ENCODE data around the gene PRDM16. TPM values are rescaled to one million over a fixed set of nuclear protein-coding genes. Genes with fewer than 3 reads are reported as not detected.

Gene PRDM16
- total and polyA plus RNA-seq, 2 experiments from 2014 or later, result 0.14 to 0.16 TPM

DNA sequence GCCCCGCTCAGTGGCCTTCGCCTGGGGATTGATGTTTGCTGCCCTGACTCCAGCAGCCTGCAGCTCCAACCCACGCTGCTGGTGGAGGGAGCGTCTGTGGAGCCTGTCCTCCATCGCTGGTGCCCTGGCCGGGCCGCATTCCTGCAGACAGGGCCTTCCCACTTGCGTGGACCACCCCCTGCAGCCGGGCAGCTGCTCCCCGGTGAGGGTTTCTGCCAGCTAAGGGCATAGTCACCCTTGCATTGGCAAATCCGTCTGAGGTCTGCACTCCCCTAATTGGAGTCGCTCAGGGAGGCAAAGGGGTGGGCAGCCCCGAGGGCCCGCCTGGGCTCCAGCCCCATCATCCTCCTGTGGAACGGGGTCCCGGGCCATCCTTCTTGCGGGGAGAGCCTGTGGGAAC is 43.5 kb downstream of the PRDM16 start (continued):
- TF ChIP-seq ZNF331 (CRISPR knock-in tag; IDR thresholded peaks at IDR 0.05; ENCODE audit: low read depth), result no peak
- TF ChIP-seq, protein P1, sequence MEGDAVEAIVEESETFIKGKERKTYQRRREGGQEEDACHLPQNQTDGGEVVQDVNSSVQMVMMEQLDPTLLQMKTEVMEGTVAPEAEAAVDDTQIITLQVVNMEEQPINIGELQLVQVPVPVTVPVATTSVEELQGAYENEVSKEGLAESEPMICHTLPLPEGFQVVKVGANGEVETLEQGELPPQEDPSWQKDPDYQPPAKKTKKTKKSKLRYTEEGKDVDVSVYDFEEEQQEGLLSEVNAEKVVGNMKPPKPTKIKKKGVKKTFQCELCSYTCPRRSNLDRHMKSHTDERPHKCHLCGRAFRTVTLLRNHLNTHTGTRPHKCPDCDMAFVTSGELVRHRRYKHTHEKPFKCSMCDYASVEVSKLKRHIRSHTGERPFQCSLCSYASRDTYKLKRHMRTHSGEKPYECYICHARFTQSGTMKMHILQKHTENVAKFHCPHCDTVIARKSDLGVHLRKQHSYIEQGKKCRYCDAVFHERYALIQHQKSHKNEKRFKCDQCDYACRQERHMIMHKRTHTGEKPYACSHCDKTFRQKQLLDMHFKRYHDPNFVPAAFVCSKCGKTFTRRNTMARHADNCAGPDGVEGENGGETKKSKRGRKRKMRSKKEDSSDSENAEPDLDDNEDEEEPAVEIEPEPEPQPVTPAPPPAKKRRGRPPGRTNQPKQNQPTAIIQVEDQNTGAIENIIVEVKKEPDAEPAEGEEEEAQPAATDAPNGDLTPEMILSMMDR (conservative IDR thresholded peaks at IDR 0.05; ENCODE audit: low read depth in 2 of 2), result no peak
- no peak for TF ChIP-seq STAT1 (IDR thresholded peaks at IDR 0.05; ENCODE audit: unreplicated experiment)
- TF ChIP-seq CREB1 (CRISPR knock-in tag; IDR thresholded peaks at IDR 0.05; ENCODE audit: low read depth), result no peak
- TF ChIP-seq POLR2AphosphoS5 (IDR thresholded peaks at IDR 0.05; ENCODE audit: low read depth), result no peak
- TF ChIP-seq ZNF114 (CRISPR knock-in tag; IDR thresholded peaks at IDR 0.05), result no peak
- no peak for TF ChIP-seq EZH2phosphoT487 (IDR thresholded peaks at IDR 0.05; ENCODE audit: unreplicated experiment)
- TF ChIP-seq JUNB (IDR thresholded peaks at IDR 0.05; ENCODE audit: unreplicated experiment), result no peak

DNA sequence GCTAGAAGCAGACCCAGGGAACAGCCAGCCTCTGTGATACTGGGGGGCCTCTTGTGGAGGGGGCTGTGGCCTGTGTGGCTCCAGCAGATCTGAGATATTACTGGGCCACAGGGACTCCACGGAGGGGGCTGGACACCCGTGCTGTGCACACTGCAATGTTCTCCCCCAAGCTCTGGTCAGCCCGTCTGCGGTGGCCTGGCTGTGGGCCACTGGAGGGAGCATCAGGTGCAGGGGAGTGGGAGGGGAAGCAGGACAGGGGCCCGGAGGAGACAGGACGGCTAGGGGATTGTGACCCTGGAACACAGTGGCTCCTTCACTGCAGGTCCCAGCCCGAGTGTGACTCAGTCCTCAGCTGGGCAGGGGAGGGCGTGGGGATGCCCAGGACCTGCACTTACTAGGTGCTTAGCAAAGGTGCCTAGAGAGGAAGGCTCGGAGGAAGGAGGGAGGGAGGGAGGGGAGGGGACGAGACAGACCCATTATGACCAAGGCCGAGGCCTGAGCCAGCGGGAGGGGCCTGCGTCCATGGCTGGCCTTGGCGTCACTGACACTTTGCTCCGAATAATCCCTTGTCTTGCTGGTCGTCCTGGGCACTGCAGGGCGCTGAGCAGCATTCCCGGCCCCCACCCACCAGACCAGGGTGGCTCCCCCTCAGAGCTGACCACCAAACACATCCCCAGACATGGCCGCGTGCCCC is 44.2 kb downstream of the PRDM16 start:
- Histone ChIP-seq H3K27ac (ENCODE audit: low read depth) (no peak overlapping the region), H3K79me2 (replicated peaks; ENCODE audit: insufficient read depth) (no peaks in the 10 kb centered on the region), H3K4me2 (no peak overlapping the region), H3K27me3 (ENCODE audit: insufficient read depth) (no peaks in the 10 kb centered on the region), H2AFZ (no peak overlapping the region), H3K9me2 (ENCODE audit: insufficient read depth) (no peaks in the 10 kb centered on the region), H3K36me3 (ENCODE audit: insufficient read depth) (no peaks in the 10 kb centered on the region), H3K4me3 (no peak overlapping the region), H3F3A (replicated peaks; ENCODE audit: low read depth) (no peaks in the 10 kb centered on the region; the same call in 1 of the 2 replicates), H3K4me1 (ENCODE audit: insufficient read depth) (no peaks in the 10 kb centered on the region), H4K20me1 (replicated peaks; ENCODE audit: insufficient read depth) (no peaks in the 10 kb centered on the region)
- peaks cover 3% of the 10 kb centered on the region for H3K27me3 Mint-ChIP-seq (ENCODE audit: insufficient read depth, low read depth, poor library complexity)
- H3K4me3 Mint-ChIP-seq, result no peak overlapping the region
- DNase-seq (ENCODE audit: low spot score) (no peak), ATAC-seq (peak; percentile 21; the same call in 1 of the 3 replicates)
- peaks cover 3% of the 10 kb centered on the region for H3K9me3 Mint-ChIP-seq
- no peaks in the 10 kb centered on the region for H3K36me3 Mint-ChIP-seq (ENCODE audit: low read depth)
- H3K4me1 Mint-ChIP-seq, result no peaks in the 10 kb centered on the region
- no peak overlapping the region for H3K27ac Mint-ChIP-seq
- no peak for TF ChIP-seq NANOG (IDR thresholded peaks at IDR 0.05; ENCODE audit: borderline replicate concordance)
- TF ChIP-seq, protein P2, sequence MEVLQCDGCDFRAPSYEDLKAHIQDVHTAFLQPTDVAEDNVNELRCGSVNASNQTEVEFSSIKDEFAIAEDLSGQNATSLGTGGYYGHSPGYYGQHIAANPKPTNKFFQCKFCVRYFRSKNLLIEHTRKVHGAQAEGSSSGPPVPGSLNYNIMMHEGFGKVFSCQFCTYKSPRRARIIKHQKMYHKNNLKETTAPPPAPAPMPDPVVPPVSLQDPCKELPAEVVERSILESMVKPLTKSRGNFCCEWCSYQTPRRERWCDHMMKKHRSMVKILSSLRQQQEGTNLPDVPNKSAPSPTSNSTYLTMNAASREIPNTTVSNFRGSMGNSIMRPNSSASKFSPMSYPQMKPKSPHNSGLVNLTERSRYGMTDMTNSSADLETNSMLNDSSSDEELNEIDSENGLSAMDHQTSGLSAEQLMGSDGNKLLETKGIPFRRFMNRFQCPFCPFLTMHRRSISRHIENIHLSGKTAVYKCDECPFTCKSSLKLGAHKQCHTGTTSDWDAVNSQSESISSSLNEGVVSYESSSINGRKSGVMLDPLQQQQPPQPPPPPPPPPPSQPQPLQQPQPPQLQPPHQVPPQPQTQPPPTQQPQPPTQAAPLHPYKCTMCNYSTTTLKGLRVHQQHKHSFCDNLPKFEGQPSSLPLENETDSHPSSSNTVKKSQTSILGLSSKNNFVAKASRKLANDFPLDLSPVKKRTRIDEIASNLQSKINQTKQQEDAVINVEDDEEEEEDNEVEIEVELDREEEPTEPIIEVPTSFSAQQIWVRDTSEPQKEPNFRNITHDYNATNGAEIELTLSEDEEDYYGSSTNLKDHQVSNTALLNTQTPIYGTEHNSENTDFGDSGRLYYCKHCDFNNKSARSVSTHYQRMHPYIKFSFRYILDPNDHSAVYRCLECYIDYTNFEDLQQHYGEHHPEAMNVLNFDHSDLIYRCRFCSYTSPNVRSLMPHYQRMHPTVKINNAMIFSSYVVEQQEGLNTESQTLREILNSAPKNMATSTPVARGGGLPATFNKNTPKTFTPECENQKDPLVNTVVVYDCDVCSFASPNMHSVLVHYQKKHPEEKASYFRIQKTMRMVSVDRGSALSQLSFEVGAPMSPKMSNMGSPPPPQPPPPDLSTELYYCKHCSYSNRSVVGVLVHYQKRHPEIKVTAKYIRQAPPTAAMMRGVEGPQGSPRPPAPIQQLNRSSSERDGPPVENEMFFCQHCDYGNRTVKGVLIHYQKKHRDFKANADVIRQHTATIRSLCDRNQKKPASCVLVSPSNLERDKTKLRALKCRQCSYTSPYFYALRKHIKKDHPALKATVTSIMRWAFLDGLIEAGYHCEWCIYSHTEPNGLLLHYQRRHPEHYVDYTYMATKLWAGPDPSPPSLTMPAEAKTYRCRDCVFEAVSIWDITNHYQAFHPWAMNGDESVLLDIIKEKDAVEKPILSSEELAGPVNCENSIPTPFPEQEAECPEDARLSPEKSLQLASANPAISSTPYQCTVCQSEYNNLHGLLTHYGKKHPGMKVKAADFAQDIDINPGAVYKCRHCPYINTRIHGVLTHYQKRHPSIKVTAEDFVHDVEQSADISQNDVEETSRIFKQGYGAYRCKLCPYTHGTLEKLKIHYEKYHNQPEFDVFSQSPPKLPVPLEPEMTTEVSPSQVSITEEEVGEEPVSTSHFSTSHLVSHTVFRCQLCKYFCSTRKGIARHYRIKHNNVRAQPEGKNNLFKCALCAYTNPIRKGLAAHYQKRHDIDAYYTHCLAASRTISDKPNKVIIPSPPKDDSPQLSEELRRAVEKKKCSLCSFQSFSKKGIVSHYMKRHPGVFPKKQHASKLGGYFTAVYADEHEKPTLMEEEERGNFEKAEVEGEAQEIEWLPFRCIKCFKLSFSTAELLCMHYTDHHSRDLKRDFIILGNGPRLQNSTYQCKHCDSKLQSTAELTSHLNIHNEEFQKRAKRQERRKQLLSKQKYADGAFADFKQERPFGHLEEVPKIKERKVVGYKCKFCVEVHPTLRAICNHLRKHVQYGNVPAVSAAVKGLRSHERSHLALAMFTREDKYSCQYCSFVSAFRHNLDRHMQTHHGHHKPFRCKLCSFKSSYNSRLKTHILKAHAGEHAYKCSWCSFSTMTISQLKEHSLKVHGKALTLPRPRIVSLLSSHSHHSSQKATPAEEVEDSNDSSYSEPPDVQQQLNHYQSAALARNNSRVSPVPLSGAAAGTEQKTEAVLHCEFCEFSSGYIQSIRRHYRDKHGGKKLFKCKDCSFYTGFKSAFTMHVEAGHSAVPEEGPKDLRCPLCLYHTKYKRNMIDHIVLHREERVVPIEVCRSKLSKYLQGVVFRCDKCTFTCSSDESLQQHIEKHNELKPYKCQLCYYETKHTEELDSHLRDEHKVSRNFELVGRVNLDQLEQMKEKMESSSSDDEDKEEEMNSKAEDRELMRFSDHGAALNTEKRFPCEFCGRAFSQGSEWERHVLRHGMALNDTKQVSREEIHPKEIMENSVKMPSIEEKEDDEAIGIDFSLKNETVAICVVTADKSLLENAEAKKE (CRISPR knock-in tag; IDR thresholded peaks at IDR 0.05), result no peak
- no peak for TF ChIP-seq EZH2 (IDR thresholded peaks at IDR 0.05; ENCODE audit: low read depth, unreplicated experiment)
- no peak for TF ChIP-seq CREB1 (CRISPR knock-in tag; IDR thresholded peaks at IDR 0.05; ENCODE audit: low read depth)
- no peak for TF ChIP-seq POLR2AphosphoS5 (IDR thresholded peaks at IDR 0.05; ENCODE audit: low read depth)
- TF ChIP-seq ZNF114 (CRISPR knock-in tag; IDR thresholded peaks at IDR 0.05), result no peak
- TF ChIP-seq, protein P3, sequence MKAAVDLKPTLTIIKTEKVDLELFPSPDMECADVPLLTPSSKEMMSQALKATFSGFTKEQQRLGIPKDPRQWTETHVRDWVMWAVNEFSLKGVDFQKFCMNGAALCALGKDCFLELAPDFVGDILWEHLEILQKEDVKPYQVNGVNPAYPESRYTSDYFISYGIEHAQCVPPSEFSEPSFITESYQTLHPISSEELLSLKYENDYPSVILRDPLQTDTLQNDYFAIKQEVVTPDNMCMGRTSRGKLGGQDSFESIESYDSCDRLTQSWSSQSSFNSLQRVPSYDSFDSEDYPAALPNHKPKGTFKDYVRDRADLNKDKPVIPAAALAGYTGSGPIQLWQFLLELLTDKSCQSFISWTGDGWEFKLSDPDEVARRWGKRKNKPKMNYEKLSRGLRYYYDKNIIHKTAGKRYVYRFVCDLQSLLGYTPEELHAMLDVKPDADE (IDR thresholded peaks at IDR 0.05), result no peak
- TF ChIP-seq STAT1 (IDR thresholded peaks at IDR 0.05; ENCODE audit: unreplicated experiment), result no peak
- no peak for TF ChIP-seq ZNF331 (CRISPR knock-in tag; IDR thresholded peaks at IDR 0.05; ENCODE audit: low read depth)

Data from GM23338 (cell line).